ENCODE measurements around the gene SPATA13.
A peak's percentile ranks its signal among the peaks of the same experiment; 100 is the strongest.

The SPATA13 gene

GRCh38 chr13:24129914-24130774 is 30.4 kb upstream of the SPATA13 start:
- no peak for TF ChIP-seq CTCF (IDR thresholded peaks at IDR 0.05; ENCODE audit: low read length, missing control alignments)
- H3K4me3 ChIP-seq (replicated peaks; ENCODE audit: low read depth, low read length) = no peak overlapping the region
- no peak for DNase-seq (ENCODE audit: low read depth)

DNA sequence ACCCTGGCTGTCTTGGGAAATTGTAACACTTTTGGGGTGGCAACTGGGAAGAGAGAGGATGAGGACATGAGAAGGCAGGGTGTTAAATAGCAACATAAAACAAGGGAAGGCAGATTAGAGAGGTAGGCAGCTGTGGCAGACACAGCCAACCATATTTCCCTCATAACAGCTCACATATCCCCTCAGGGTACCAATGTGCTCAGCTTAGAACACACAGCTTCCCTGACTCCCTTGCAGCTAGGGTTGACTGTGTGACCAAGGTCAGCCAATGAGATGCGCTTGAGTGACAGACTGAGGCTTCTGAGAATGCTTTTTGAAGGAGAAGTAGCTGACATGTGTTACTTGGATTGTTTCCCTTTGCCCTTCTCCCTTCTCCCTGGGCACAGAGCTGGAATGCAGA is 28.8 kb upstream of the SPATA13 start:
- DNase-seq (ENCODE audit: low read depth) = no peak
- H3K4me3 ChIP-seq (replicated peaks; ENCODE audit: low read depth, low read length) = no peak overlapping the region
- TF ChIP-seq CTCF (IDR thresholded peaks at IDR 0.05; ENCODE audit: low read length, missing control alignments) = no peak

DNA sequence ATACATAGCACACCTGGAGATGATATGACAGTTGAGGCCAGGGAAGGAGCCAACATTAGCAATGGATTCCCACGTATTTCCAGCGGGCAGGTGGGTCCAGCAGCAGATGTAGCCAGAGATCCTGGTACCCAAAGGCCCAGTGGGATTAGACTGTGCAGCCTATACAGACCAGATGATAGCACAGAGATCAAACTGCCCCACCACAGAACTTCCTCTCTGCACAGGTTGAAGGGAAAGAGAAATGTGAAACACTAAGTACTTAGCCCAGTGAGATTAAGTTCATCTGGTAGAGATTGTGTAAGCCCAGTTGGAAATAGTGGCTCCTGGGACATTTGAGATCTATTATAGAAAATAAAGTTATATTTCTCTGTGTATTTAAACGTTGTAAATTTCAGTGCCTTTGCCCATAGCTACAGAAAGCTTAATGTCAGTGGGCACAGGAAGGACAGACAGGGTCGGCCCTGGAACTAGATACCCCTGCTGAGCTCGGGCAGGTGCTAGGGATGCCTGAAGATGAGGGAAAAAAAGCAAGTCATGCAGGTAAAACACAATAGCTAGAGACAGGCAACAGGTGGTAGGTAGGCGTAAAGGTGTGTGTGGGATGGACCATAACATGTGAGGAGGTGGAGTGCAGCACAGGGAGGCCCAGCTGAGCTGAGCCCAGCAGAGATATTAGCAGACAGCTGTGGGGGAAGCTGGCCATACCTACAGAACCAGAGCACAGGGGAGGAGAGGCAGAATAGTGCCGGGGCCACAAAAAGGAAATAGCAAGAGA is 27.3 kb upstream of the SPATA13 start:
- no peak overlapping the region for H3K4me3 ChIP-seq (replicated peaks; ENCODE audit: low read depth, low read length)
- no peak for TF ChIP-seq CTCF (IDR thresholded peaks at IDR 0.05; ENCODE audit: low read length, missing control alignments)
- no peak for DNase-seq (ENCODE audit: low read depth)

GRCh38 chr13:24134231-24134630 is 26.3 kb upstream of the SPATA13 start:
- H3K4me3 ChIP-seq (replicated peaks; ENCODE audit: low read depth, low read length) = no peak overlapping the region
- DNase-seq (ENCODE audit: low read depth) = no peak
- no peak for TF ChIP-seq CTCF (IDR thresholded peaks at IDR 0.05; ENCODE audit: low read length, missing control alignments)

- H3K4me3 ChIP-seq (replicated peaks; ENCODE audit: low read depth, low read length) = no peak overlapping the region
- no peak for DNase-seq (ENCODE audit: low read depth)
- no peak for TF ChIP-seq CTCF (IDR thresholded peaks at IDR 0.05; ENCODE audit: low read length, missing control alignments)
These were observed 25.8 kb upstream of the SPATA13 start for GRCh38 chr13:24134757-24135156.

GRCh38 chr13:24135674-24136300 is 24.7 kb upstream of the SPATA13 start:
- DNase-seq (ENCODE audit: low read depth) = peak; percentile 65
- TF ChIP-seq CTCF (IDR thresholded peaks at IDR 0.05; ENCODE audit: low read length, missing control alignments) = no peak
- no peak overlapping the region for H3K4me3 ChIP-seq (replicated peaks; ENCODE audit: low read depth, low read length)

Data from fibroblast of pulmonary artery (primary cell).